GM15510 (cell line): Measurements from ENCODE around the gene AIF1.
A peak's percentile ranks its signal among the peaks of the same experiment; 100 is the strongest.

Experiments
- POLR2A ChIP-seq: IDR thresholded peaks from 3 replicates; pipeline ENCODE4 v1.6.1; 2011; ENCODE audit warnings: borderline replicate concordance; ENCODE audit not compliant: insufficient read length; ENCODE audit errors: extremely low read depth

AIF1 gene

GRCh38 chr6:31588871-31589650 is 26.0 kb upstream of the AIF1 start:
- no peak for TF ChIP-seq POLR2A

- TF ChIP-seq POLR2A: no peak
Measured at GRCh38 chr6:31592396-31592771, 22.6 kb upstream of the AIF1 start.

- TF ChIP-seq POLR2A: no peak
Measured at GRCh38 chr6:31597006-31597405, 18.0 kb upstream of the AIF1 start.

- TF ChIP-seq POLR2A: no peak
Measured at GRCh38 chr6:31607317-31607716, 7.7 kb upstream of the AIF1 start.

GRCh38 chr6:31609519-31610406 is 5.3 kb upstream of the AIF1 start:
- no peak for TF ChIP-seq POLR2A

GRCh38 chr6:31610968-31611367 is 4.1 kb upstream of the AIF1 start:
- no peak for TF ChIP-seq POLR2A

- no peak for TF ChIP-seq POLR2A
Measured at GRCh38 chr6:31614075-31614619, 887 bp upstream of the AIF1 start.

- TF ChIP-seq POLR2A: no peak
Measured at GRCh38 chr6:31615748-31616147, 714 bp downstream of the AIF1 start.

- TF ChIP-seq POLR2A: no peak
Measured at GRCh38 chr6:31617010-31617409, 2.0 kb downstream of the AIF1 start.

- peak; percentile 81 for TF ChIP-seq POLR2A
Measured at GRCh38 chr6:31619805-31620585, 5.0 kb downstream of the AIF1 start.

- TF ChIP-seq POLR2A: peak; percentile 76
Measured at GRCh38 chr6:31620586-31621319, 5.7 kb downstream of the AIF1 start, which contains the start of gene PRRC2A. TSS of gene PRRC2A (plus strand) at chr6:31620715. CDS start at chr6:31622790, 2,075 bp downstream.

GRCh38 chr6:31621320-31621939 is 6.4 kb downstream of the AIF1 start:
- no peak for TF ChIP-seq POLR2A

GRCh38 chr6:31621991-31622390 is 7.0 kb downstream of the AIF1 start:
- no peak for TF ChIP-seq POLR2A
